Measurements from ENCODE around the gene ULK4.

Gene ULK4

DNA sequence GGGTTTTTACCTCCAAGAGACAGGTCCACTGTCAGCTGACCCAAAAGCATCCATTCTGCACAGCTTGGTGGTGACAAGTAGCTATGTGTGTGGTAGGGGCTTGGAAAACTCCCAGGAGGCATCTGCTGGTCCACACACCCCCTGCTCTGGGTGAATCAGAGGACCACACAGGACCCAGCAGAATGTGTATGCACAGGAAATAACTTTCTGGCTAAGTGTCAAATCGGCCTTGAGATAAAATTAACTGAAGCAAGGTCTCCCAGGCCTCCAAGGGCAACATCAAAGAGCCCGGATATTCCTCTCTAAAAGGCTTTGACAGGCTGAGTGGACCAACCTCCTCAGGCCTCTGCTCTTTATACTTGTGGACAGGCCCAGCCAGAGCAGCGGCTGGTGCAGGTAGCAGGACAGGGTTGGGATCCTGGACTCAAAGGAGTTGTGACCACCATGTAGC is 696.1 kb downstream of the ULK4 start:
- no peak for DNase-seq (ENCODE audit: low read depth in 3 of 3)

DNA sequence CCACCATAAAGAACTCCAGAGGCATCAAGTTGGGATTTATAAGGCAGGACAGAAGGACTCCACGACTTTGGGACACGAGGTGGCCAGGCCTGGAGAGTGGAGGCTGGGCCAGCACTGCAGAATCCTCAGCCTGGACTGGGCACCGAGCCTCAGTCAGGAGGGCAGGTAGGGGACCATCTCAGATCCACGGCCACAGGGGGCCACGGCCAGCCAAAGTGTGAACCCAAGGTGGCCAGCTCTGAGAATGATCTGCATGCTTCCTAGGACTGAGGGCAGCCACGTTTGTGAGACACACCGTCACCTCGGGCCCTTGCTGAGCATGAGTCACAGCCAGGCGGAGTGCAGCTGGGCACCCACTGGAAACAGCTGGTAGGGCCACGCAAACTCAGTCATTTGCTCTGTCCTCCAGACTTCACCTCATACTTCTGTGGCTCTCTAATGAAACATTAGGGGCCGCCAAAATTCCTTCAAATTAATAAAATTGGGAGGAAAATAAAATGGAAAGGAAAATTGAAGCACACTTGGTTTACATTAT is 696.8 kb downstream of the ULK4 start:
- no peak for DNase-seq (ENCODE audit: low read depth in 3 of 3)

GRCh38 chr3:41260063-41260450 is 701.8 kb downstream of the ULK4 start:
- no peak for DNase-seq (ENCODE audit: low read depth in 3 of 3)

- DNase-seq (ENCODE audit: low read depth in 3 of 3): no peak
Measured at GRCh38 chr3:41259449-41260062, 702.3 kb downstream of the ULK4 start.

DNA sequence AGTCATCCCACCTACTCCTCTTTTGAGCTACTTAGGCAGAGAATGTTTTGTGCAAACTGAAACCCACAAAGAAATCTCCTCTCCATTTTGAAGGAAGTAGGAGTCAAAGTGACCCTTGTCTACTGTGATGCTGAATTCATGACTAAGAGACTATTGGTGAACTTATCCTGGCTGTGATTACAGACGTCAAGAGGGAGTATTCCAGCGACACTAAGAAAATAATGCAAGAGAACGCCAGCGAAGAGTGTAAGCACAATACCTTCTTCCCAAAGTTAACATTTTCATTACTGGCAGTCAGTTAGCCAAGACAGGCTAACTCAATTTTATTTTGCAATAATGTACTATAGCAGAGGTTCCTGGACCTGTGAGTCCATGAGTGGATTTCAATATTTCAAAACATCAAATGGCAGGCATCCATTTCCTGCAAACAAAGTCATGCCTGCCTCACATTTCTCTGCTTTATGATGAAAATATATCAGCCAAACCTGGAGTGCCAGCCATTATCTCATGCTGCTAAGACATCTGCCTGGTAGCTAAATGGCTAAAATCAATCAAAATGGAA is 703.6 kb downstream of the ULK4 start:
- DNase-seq (ENCODE audit: low read depth in 3 of 3): no peak

DNA sequence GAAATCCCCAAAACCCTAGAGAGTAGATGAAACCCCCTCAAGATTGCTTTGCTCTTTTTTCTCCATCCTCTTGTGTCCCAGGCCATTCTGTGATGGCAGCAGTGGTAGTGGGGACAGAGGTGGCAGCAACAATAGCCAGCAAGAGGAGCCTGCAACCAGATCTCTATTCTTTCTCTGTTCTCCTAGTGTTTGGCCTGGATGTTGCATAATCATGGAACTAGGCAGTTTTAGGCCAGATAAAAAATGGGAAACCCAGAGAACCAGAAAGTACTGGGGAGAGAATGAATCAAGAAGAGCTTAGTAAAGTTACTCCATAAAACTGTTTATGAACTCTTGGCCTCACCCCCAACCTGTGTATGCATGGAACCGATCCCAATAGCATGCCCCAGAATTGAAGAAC is 710.3 kb downstream of the ULK4 start:
- DNase-seq (ENCODE audit: low read depth in 3 of 3): no peak

DNA sequence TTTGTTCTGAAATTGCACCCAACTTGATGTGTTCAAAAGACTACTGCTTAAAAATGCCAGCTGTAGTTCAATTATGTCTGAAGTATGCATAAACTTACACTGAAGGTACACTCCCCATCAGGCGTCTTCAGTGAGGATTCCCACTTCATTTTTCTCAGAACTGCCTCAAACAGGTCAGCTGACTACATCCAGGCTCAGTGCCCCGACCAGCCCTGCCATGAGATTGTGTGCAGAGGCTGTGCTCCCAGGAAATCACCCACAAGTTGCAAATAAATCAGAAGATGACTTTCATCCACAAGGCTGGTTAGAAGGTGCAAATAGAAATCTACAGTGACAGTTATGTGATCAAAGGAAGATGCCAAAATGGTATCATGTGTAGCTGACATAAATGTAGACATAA is 711.1 kb downstream of the ULK4 start:
- DNase-seq (ENCODE audit: low read depth in 3 of 3): no peak

GRCh38 chr3:41249318-41249717 is 712.6 kb downstream of the ULK4 start:
- no peak for DNase-seq (ENCODE audit: low read depth in 3 of 3)

DNA sequence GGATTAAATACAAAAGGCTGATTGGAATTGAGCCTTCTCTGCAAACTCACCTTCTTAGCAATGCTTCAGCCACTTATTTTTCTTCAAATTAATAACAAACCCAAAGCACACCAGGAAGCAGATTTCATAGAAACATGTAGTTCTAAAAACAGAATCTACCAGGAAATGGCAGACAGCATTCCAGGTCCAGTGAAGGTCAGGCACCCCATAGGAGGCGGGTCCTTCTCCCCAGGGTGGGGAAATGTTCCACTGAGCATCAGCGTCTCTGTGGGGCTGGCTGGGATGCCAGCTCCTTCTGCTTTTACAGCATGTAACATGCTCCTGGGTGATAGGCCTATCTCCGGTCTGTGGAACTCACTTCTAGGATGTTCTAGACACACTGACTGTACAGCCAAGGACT is 713.4 kb downstream of the ULK4 start:
- DNase-seq (ENCODE audit: low read depth in 3 of 3): no peak

- no peak for DNase-seq (ENCODE audit: low read depth in 3 of 3)
Measured at GRCh38 chr3:41247055-41248004, 714.6 kb downstream of the ULK4 start.

GRCh38 chr3:41244620-41245336 is 717.1 kb downstream of the ULK4 start:
- DNase-seq (ENCODE audit: low read depth in 3 of 3): no peak

DNA sequence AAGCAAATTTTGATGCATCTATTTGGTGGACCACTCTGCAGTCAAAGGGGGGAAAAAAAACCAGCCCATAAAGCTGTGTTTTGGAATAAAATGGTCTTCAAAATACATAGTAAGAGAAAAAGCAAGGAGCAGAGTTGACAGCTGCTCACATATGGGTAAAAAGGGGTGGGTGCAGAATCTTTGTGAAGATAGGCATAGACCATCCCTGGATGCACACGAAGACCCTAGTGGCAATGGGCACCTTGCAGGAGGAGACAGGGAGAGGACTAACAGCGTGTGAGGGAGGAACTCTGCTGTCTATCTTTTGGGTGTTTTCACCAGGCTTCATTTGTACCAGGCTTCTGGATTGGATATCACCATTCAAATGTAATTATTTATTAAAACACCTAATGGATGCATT is 718.7 kb downstream of the ULK4 start:
- DNase-seq (ENCODE audit: low read depth in 3 of 3): no peak

DNA sequence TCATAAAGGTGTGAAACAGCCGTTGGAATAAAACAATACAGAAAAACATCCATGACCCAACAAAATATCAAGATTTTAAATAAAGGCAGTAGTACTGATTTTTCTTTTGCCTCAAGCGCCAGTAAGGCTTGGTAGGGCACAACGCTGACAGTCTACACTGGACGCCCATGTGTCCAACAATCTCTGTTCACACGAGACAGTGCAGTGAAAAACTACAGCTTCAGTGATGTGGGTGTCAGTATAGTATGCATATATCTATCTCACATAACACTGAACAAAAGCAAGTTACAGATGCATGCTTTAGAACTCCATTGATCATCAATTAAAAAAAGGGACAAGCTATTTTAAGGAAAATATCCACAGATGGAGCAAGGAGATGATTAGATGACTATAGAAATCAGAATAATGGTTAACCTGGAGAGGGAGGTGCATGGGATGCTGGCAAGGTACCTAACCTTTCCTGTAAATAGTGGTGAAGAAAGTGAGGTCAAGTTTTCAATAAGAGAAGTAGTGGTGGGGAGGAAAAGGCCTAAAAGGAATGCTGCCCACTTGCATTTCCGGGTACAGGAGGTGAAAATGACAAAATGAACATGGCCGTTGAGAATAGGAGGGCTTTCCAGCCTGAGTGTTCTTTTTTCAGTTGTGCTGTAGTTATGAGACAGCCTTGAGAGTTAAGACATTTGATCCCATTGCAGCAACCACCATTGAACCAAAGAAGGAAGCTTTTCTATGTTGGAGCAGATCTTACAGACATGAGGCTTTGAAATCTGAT is 719.9 kb downstream of the ULK4 start:
- DNase-seq (ENCODE audit: low read depth in 3 of 3): no peak

- DNase-seq (ENCODE audit: low read depth in 3 of 3): no peak
Measured at GRCh38 chr3:41241161-41241560, 720.7 kb downstream of the ULK4 start.

DNA sequence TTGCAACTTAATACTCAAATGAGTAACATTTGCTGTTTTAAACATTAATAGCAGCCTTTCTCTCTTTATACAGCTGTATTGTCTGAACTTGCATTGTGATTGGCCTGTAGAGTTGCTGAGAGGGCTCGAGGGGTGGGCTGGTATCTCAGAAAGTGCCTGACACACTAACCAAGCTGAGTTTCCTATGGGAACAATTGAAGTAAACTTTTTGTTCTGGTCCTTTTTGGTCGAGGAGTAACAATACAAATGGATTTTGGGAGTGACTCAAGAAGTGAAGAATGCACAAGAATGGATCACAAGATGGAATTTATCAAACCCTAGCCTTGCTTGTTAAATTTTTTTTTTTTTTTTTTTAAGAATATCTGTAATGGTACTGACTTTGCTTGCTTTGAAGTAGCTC is 722.3 kb downstream of the ULK4 start:
- DNase-seq (ENCODE audit: low read depth in 3 of 3): no peak

GRCh38 chr3:41237907-41238306 is 724.0 kb downstream of the ULK4 start:
- DNase-seq (ENCODE audit: low read depth in 3 of 3): no peak

- no peak for DNase-seq (ENCODE audit: low read depth in 3 of 3)
Measured at GRCh38 chr3:41236228-41236627, 725.7 kb downstream of the ULK4 start.

GRCh38 chr3:41234823-41235721 is 726.8 kb downstream of the ULK4 start:
- no peak for DNase-seq (ENCODE audit: low read depth in 3 of 3)

GRCh38 chr3:41224120-41224806 is 737.6 kb downstream of the ULK4 start:
- no peak for DNase-seq (ENCODE audit: low read depth in 3 of 3)

DNA sequence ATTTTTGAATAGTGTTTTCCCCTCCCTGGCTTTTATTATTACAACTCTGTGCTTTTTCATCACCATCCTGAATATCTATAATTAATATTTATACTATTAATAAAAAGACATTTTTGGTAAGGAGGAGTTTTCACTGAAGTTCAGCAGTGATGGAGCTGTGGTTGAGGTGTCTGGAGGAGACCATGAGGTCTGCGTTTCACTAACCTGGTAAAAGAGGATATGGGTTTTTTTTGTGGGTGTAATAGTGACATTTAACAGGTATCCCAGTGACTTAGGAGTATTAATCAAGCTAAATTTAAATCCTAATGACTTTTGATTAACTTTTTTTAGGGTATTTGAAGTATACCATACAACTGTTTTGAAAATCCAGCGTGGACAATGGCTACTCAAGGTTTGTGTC is 738.2 kb downstream of the ULK4 start:
- DNase-seq (ENCODE audit: low read depth in 3 of 3): no peak

All from stimulated activated CD4-positive, alpha-beta T cell treated with anti-CD3 and anti-CD28 coated beads, TNF-alpha, amount 100 ng/mL, for 48 hours (primary cell).